Measurements from ENCODE around the gene LYPLAL1. TPM values are rescaled to one million over a fixed set of nuclear protein-coding genes. Genes with fewer than 3 reads are reported as not detected.

The LYPLAL1 gene
- total RNA-seq, 1 donor from 2014 or later = 68.7 TPM

DNA sequence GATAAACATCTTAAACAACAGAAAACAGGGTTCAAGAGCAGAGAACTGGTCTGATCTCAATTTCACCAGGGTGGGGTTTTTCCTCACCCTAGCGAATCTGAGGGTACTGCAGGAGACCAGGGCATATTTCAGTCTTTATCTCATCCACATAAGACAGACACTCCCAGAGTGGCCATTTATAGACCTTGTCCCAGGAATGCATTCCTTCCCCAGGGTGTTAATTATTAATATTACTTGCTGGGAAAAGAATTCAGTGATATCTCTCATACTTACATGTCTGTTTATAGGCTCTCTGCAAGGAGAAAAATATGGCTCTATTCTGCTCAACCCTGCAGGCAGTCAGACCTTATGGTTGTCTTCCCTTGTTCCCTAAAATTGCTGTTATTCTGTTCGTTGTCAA, 84.1 kb downstream of the LYPLAL1 start:
- no peak for DNase-seq (ENCODE audit: missing footprints)
- ATAC-seq = no peak
- intact Hi-C loops (cut with DNase I) = no loop called here

DNA sequence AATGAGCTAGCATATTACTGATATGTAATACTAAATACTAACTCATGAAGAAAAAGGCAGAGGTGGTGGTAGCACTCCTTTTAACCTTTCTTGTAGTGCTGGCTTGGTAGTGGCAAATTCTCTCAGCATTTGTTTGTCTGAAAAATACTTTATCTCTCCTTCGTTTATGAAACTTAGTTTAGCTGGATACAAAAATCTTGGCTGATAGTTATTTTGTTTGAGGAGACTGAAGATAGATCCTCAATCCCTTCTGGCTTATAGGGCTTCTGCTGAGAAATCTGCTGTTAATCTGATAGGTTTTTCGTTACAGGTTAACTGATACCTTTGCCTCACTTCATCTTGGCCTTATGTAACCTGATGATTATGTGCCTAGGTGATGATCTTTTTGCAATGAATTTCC, 87.8 kb downstream of the LYPLAL1 start:
- ATAC-seq (no peak), DNase-seq (ENCODE audit: missing footprints) (no peak)
- intact Hi-C loops (cut with DNase I) = no loop called here

Data from Right ventricle myocardium inferior (tissue), 1 donor.